OCI-LY7 (cell line): ENCODE data around the gene RTN4R. TPM values are rescaled to one million over a fixed set of nuclear protein-coding genes. Genes with fewer than 3 reads are reported as not detected.

Source experiments
- BruUV-seq: library from RNA; stranded (reverse); fragments of 400-500 nt; replicated peaks from 2 replicates; lab custom pipeline; 2021; lab: Mats Ljungman, UMichigan
- CTCF ChIA-PET: fragments of 300-600 bp; sonication (Branson Sonifier 250); formaldehyde crosslinking; loops from one replicate; lab custom pipeline; 2022; ENCODE audit warnings: antibody characterized with exemption; ENCODE audit not compliant: unreplicated experiment; lab: Charles Lee
- POLR2A ChIA-PET: fragments of 300-600 bp; sonication (Branson Sonifier 250); formaldehyde crosslinking; loops from one replicate; lab custom pipeline; 2022; ENCODE audit warnings: antibody characterized with exemption; lab: Charles Lee
- DNase-seq: peaks from one replicate; pipeline ENCODE4 v3.0.0-alpha.2; 2015; ENCODE audit warnings: low spot score
- H2AFZ ChIP-seq: fragments of 200-600 bp; sonication (generic), shearing (Covaris generic); 2 replicates; pipeline ENCODE4 v1.6.1; 2014; ENCODE audit warnings: mild to moderate bottlenecking, antibody characterized with exemption, low read length, moderate library complexity
- H3K27ac ChIP-seq: fragments of 200-600 bp; sonication (generic); 2 replicates; pipeline ENCODE4 v1.5.1; 2014; ENCODE audit warnings: mixed run types, low read depth, mild to moderate bottlenecking, moderate library complexity, low read length, inconsistent platforms; ENCODE audit not compliant: poor library complexity, severe bottlenecking
- H3K36me3 ChIP-seq: fragments of 200-600 bp; sonication (generic); 2 replicates; pipeline ENCODE4 v1.6.1; 2014; ENCODE audit warnings: mild to moderate bottlenecking, antibody characterized with exemption, low read length, moderate library complexity, mixed read lengths; ENCODE audit not compliant: insufficient read depth
- H3K4me1 ChIP-seq: fragments of 200-600 bp; sonication (generic); 2 replicates; pipeline ENCODE4 v1.5.1; 2014; ENCODE audit warnings: mild to moderate bottlenecking, low read length; ENCODE audit not compliant: insufficient read depth, poor library complexity, severe bottlenecking
- H3K4me2 ChIP-seq: fragments of 200-600 bp; sonication (generic); 2 replicates; pipeline ENCODE4 v1.6.1; 2014; ENCODE audit warnings: mild to moderate bottlenecking, low read length
- H3K4me3 ChIP-seq: fragments of 200-600 bp; sonication (generic); 2 replicates; pipeline ENCODE4 v1.5.1; 2014; ENCODE audit warnings: mild to moderate bottlenecking, low read depth, low read length; ENCODE audit not compliant: poor library complexity, severe bottlenecking
- H3K79me2 ChIP-seq: fragments of 200-600 bp; sonication (generic); 2 replicates; pipeline ENCODE4 v1.6.1; 2016; ENCODE audit warnings: low read depth, mild to moderate bottlenecking, low read length, moderate library complexity, mixed read lengths; ENCODE audit not compliant: insufficient read depth
- H3K9me2 ChIP-seq: fragments of 200-600 bp; sonication (generic); 2 replicates; pipeline ENCODE4 v1.6.1; 2016; ENCODE audit warnings: mild to moderate bottlenecking, low read length, mixed read lengths; ENCODE audit not compliant: insufficient read depth
- H3K9me3 ChIP-seq: fragments of 200-600 bp; sonication (generic); 2 replicates; pipeline ENCODE4 v1.6.1; 2014; ENCODE audit warnings: mild to moderate bottlenecking, mixed run types, low read length, mixed read lengths
- H4K20me1 ChIP-seq: fragments of 200-600 bp; sonication (generic); 2 replicates; pipeline ENCODE4 v1.6.1; 2014; ENCODE audit warnings: mild to moderate bottlenecking, antibody characterized with exemption, low read length, moderate library complexity, mixed read lengths; ENCODE audit not compliant: insufficient read depth
- EZH2phosphoT487 ChIP-seq: fragments of 200-600 bp; sonication (generic); IDR thresholded peaks from 2 replicates; pipeline ENCODE4 v1.6.1; 2018; ENCODE audit warnings: low read depth, borderline replicate concordance, mild to moderate bottlenecking, mixed run types, antibody characterized with exemption, low read length, moderate library complexity, mixed read lengths
- intact Hi-C: fragments of 100-400 bp; cut with micrococcal nuclease; formaldehyde crosslinking; loops from one replicate; pipeline ENCODE4 v1.10.0; 2022; ENCODE audit not compliant: unreplicated experiment
- total RNA-seq, 2 experiments: library from RNA; depleted of rRNA in 1 of 2; stranded (reverse); fragments of >200 nt in 1 of 2; shearing (Covaris generic) in 1 of 2; gene quantifications; 2 replicates each; pipeline ENCODE4 v1.2.3, GENCODE V29; 2014 to 2022
- TF ChIP-seq, protein P1 (sequence below): fragments of 200-600 bp; sonication (generic); conservative IDR thresholded peaks from 2 replicates; pipeline ENCODE4 v1.5.1; 2014; ENCODE audit warnings: mild to moderate bottlenecking, antibody characterized with exemption, low read length, moderate library complexity, mixed read lengths

Gene RTN4R
- total RNA-seq, 2 experiments from 2014 or later, result not detected

DNA sequence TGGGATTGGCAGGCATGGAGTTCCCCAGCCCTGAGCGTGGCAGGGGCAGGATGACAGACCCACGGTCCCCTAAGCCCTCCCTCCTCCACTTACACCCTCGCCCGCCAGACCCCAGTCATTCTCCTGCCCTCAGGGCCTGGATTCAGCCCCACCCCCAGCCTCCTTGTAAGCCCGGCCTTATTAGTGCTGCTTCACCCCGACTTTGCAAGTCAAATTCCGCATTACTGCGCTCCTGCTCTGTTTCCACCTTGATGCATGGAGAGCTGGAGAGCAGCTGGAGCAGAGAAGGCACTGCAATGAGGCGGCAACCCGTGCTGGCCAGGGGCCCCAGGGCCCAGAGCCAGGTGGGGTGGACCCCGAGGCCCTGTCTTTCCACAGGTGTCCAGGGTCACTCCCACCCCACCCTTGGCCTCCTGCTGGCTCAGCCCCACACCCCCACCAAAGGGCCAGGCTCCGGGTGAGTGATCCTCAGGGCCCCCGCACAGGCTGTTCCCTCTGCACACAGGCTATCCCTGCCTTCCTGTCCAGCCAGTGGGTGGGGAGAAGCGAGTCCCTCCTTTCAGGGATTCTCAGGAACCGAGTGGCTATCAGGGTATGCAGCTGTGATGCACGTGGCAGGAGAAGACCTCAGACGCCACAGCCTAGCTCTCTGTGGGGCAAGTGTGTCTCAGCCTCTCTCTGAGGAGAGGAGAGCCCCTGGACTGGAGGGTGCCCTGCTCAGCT lies 36.4 kb downstream of the RTN4R start:
- Histone ChIP-seq H3K4me2 (no peak overlapping the region), H3K27ac (no peak overlapping the region), H4K20me1 (no peaks in the 10 kb centered on the region; the same call in 1 of the 2 replicates), H3K9me2 (no peaks in the 10 kb centered on the region), H3K4me3 (no peak overlapping the region), H2AFZ (no peak overlapping the region), H3K4me1 (no peaks in the 10 kb centered on the region), H3K79me2 (no peaks in the 10 kb centered on the region), H3K9me3 (no peaks in the 10 kb centered on the region), H3K36me3 (no peaks in the 10 kb centered on the region)
- TF ChIP-seq EZH2phosphoT487, result no peak
- TF ChIP-seq, protein P1, sequence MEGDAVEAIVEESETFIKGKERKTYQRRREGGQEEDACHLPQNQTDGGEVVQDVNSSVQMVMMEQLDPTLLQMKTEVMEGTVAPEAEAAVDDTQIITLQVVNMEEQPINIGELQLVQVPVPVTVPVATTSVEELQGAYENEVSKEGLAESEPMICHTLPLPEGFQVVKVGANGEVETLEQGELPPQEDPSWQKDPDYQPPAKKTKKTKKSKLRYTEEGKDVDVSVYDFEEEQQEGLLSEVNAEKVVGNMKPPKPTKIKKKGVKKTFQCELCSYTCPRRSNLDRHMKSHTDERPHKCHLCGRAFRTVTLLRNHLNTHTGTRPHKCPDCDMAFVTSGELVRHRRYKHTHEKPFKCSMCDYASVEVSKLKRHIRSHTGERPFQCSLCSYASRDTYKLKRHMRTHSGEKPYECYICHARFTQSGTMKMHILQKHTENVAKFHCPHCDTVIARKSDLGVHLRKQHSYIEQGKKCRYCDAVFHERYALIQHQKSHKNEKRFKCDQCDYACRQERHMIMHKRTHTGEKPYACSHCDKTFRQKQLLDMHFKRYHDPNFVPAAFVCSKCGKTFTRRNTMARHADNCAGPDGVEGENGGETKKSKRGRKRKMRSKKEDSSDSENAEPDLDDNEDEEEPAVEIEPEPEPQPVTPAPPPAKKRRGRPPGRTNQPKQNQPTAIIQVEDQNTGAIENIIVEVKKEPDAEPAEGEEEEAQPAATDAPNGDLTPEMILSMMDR, result no peak
- DNase-seq, result no peak
- CTCF ChIA-PET, result no interaction called here
- BruUV-seq, result no TSS peak
- intact Hi-C loops, result no loop called here
- POLR2A ChIA-PET, result no interaction called here

- H3K4me1 ChIP-seq, result no peaks in the 10 kb centered on the region
- no peak overlapping the region for H2AFZ ChIP-seq
- no peak for DNase-seq
- ChIA-PET POLR2A (no interaction called here), CTCF (no interaction called here)
- BruUV-seq, result no TSS peak
- no peak overlapping the region for H3K4me3 ChIP-seq
- intact Hi-C loops, result no loop called here
- TF ChIP-seq, protein P1, result no peak
- no peak for TF ChIP-seq EZH2phosphoT487
- no peaks in the 10 kb centered on the region for H3K9me2 ChIP-seq
- H3K9me3 ChIP-seq, result no peaks in the 10 kb centered on the region
- H4K20me1 ChIP-seq, result no peaks in the 10 kb centered on the region; the same call in 1 of the 2 replicates
- no peaks in the 10 kb centered on the region for H3K36me3 ChIP-seq
- no peak overlapping the region for H3K27ac ChIP-seq
- H3K79me2 ChIP-seq, result no peaks in the 10 kb centered on the region
- no peak overlapping the region for H3K4me2 ChIP-seq
These were observed 37.2 kb downstream of the RTN4R start for GRCh38 chr22:20230777-20231420.
